Measurements from ENCODE around the gene CREBZF. TPM values are rescaled to one million over a fixed set of nuclear protein-coding genes. Genes with fewer than 3 reads are reported as not detected.
A peak's percentile ranks its signal among the peaks of the same experiment; 100 is the strongest.
"Not testable (repeated sequence)": the region's sequence is repeated elsewhere in the genome, so short reads cannot be mapped to it uniquely, and the experiment has no call there.

The CREBZF gene
- total RNA-seq, 1 experiment from 2014 or later, result 60.3 TPM

DNA sequence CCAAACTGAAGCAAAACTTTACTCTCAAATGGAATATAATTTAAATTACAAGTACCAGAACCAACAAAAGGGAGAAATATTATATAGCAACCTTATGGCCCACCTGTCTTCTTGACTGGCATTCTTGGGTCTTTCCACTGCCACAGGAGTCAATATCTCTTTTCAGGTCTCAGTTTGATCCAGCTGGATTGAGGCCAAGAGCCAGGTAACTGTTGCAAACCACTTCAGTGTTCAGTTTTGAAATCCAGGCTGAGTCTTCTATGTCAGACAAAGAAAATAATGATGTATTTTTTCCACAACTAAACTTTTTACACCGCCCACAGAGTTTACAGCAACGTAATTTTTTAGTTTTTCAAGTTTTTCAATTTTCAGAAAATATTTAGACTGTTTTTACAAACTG, 38.4 kb downstream of the CREBZF start:
- no TSS peak for BruUV-seq (replicated peaks)
- no peaks in the 10 kb centered on the region for H4K20me1 ChIP-seq (ENCODE audit: insufficient read depth)
- CTCF ChIA-PET, result no interaction called here
- POLR2A ChIA-PET (ENCODE audit: unreplicated experiment), result no interaction called here
- H3K9me3 ChIP-seq (ENCODE audit: insufficient read depth, low read depth), result no peaks in the 10 kb centered on the region
- no peak for DNase-seq
- intact Hi-C loops (cut with micrococcal nuclease; ENCODE audit: unreplicated experiment), result loop anchor here (10.0 kb wide), 1 partner anchor 218 kb away; no protein-coding TSS in a partner anchor
- H3K79me2 ChIP-seq (ENCODE audit: low read depth), result peaks cover 36% of the 10 kb centered on the region
- no peaks in the 10 kb centered on the region for H3K27me3 ChIP-seq (ENCODE audit: insufficient read depth, low read depth)
- peaks cover 29% of the 10 kb centered on the region for H3K4me1 ChIP-seq (replicated peaks; ENCODE audit: insufficient read depth)
- H2AFZ ChIP-seq, result peak overlapping the region; percentile 89; the same call in 1 of the 2 replicates
- peaks cover 6% of the 10 kb centered on the region; the same call in 1 of the 2 replicates for H3F3A ChIP-seq (ENCODE audit: insufficient read depth, low read depth)
- H3K27ac ChIP-seq, result peak overlapping the region; percentile 35; the same call in 1 of the 2 replicates
- peak overlapping the region; percentile 79; the same call in 1 of the 2 replicates for H3K4me3 ChIP-seq
- peak overlapping the region; percentile 84 for H3K4me2 ChIP-seq
- no peaks in the 10 kb centered on the region for H3K9me2 ChIP-seq (ENCODE audit: insufficient read depth)
- H3K36me3 ChIP-seq (ENCODE audit: low read depth), result peaks cover 6% of the 10 kb centered on the region
- TF ChIP-seq EZH2 (IDR thresholded peaks at IDR 0.05; ENCODE audit: low read depth), result no peak

DNA sequence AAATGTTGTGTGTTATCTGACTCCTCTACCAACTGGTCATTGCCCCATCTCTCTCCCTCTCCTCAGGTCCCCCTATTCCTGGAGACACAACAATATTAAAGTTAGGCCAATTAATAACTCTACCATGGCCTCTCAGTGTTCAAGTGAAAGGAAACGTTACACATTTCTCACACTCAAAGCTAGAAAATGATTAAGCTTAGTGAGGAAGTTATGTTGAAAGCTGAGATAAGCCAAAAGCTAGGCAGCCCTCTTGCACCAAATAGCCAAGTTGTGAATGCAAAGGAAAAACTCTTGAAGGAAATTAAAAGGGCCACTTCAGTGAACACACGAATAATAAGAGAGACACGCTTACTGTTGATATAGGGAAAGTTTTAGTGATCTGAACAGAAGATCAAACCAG, 44.7 kb downstream of the CREBZF start:
- Histone ChIP-seq H3K27me3 (ENCODE audit: insufficient read depth, low read depth) (no peaks in the 10 kb centered on the region), H3K4me1 (replicated peaks; ENCODE audit: insufficient read depth) (peaks cover under 1% of the 10 kb centered on the region; the same call in 1 of the 2 replicates), H3K9me3 (ENCODE audit: insufficient read depth, low read depth) (no peaks in the 10 kb centered on the region), H3K4me3 (no peak overlapping the region), H4K20me1 (ENCODE audit: insufficient read depth) (no peaks in the 10 kb centered on the region), H3F3A (ENCODE audit: insufficient read depth, low read depth) (no peaks in the 10 kb centered on the region), H3K4me2 (no peak overlapping the region), H3K36me3 (ENCODE audit: low read depth) (no peaks in the 10 kb centered on the region), H3K9me2 (ENCODE audit: insufficient read depth) (no peaks in the 10 kb centered on the region), H2AFZ (no peak overlapping the region), H3K79me2 (ENCODE audit: low read depth) (no peaks in the 10 kb centered on the region), H3K27ac (no peak overlapping the region)
- no peak for DNase-seq
- intact Hi-C loops (cut with micrococcal nuclease; ENCODE audit: unreplicated experiment), result loop anchor here (10.0 kb wide), 1 partner anchor 225 kb away; no protein-coding TSS in a partner anchor
- TF ChIP-seq, protein P1, sequence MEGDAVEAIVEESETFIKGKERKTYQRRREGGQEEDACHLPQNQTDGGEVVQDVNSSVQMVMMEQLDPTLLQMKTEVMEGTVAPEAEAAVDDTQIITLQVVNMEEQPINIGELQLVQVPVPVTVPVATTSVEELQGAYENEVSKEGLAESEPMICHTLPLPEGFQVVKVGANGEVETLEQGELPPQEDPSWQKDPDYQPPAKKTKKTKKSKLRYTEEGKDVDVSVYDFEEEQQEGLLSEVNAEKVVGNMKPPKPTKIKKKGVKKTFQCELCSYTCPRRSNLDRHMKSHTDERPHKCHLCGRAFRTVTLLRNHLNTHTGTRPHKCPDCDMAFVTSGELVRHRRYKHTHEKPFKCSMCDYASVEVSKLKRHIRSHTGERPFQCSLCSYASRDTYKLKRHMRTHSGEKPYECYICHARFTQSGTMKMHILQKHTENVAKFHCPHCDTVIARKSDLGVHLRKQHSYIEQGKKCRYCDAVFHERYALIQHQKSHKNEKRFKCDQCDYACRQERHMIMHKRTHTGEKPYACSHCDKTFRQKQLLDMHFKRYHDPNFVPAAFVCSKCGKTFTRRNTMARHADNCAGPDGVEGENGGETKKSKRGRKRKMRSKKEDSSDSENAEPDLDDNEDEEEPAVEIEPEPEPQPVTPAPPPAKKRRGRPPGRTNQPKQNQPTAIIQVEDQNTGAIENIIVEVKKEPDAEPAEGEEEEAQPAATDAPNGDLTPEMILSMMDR (conservative IDR thresholded peaks at IDR 0.05), result no peak
- no peak for TF ChIP-seq EZH2 (IDR thresholded peaks at IDR 0.05; ENCODE audit: low read depth)
- BruUV-seq (replicated peaks), result no TSS peak
- POLR2A ChIA-PET (ENCODE audit: unreplicated experiment), result no interaction called here
- CTCF ChIA-PET, result no interaction called here

DNA sequence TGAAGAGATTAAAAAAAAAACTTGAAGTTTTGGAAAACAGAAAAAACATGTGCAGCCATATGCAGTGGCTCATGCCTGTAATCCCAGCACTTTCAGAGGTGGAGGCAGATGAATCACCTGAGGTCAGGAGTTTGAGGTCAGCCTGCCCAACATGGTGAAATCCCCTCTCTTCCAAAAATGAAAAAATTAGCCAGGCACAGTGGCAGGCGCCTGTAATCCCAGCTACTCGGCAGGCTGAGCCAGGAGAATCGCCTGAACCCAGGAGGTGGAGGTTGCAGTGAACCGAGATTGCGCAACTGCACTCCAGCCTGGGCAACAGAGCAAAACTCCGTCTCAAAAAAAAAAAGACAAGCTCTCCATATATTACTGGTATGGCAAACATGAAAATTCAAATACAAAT, 45.4 kb downstream of the CREBZF start:
- H3K9me3 ChIP-seq (ENCODE audit: insufficient read depth, low read depth), result no peaks in the 10 kb centered on the region
- DNase-seq, result no peak
- no peaks in the 10 kb centered on the region for H3K9me2 ChIP-seq (ENCODE audit: insufficient read depth)
- H3K4me1 ChIP-seq (replicated peaks; ENCODE audit: insufficient read depth), result no peaks in the 10 kb centered on the region
- H3F3A ChIP-seq (ENCODE audit: insufficient read depth, low read depth), result no peaks in the 10 kb centered on the region
- H2AFZ ChIP-seq, result no peak overlapping the region
- no peaks in the 10 kb centered on the region for H3K79me2 ChIP-seq (ENCODE audit: low read depth)
- ChIA-PET POLR2A (ENCODE audit: unreplicated experiment) (no interaction called here), CTCF (no interaction called here)
- no peaks in the 10 kb centered on the region for H4K20me1 ChIP-seq (ENCODE audit: insufficient read depth)
- H3K4me3 ChIP-seq, result no peak overlapping the region
- H3K27ac ChIP-seq, result no peak overlapping the region
- H3K27me3 ChIP-seq (ENCODE audit: insufficient read depth, low read depth), result no peaks in the 10 kb centered on the region
- no peak for TF ChIP-seq EZH2 (IDR thresholded peaks at IDR 0.05; ENCODE audit: low read depth)
- TF ChIP-seq, protein P1 (conservative IDR thresholded peaks at IDR 0.05), result no peak
- H3K36me3 ChIP-seq (ENCODE audit: low read depth), result no peaks in the 10 kb centered on the region
- no TSS peak for BruUV-seq (replicated peaks)
- H3K4me2 ChIP-seq, result no peak overlapping the region
- intact Hi-C loops (cut with micrococcal nuclease; ENCODE audit: unreplicated experiment), result no loop called here

DNA sequence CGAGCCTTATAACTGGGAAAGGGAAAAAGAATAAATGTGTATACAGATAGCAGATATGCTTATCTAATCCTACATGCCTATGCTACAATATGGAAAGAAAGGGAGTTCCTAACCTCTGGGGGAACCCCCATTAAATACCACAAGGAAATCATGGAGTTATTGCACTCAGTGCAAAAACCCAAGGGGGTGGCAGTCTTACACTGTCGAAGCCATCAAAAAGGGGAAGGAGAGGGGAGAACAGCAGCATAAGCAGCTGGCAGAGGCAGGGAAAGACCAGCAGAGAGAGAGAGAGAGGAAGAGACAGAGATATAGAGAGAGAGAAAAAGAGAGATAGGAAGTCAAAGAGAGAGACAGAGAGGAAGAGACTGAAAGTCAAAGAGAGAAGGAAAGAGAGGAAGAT, 53.3 kb downstream of the CREBZF start:
- POLR2A ChIA-PET (ENCODE audit: unreplicated experiment); H3K4me1 ChIP-seq (replicated peaks; ENCODE audit: insufficient read depth); H3K27ac ChIP-seq; H3K9me2 ChIP-seq (ENCODE audit: insufficient read depth); H2AFZ ChIP-seq; H3K79me2 ChIP-seq (ENCODE audit: low read depth); intact Hi-C loops (cut with micrococcal nuclease; ENCODE audit: unreplicated experiment); H3K4me2 ChIP-seq; BruUV-seq (replicated peaks); H3K4me3 ChIP-seq; H4K20me1 ChIP-seq (ENCODE audit: insufficient read depth); H3F3A ChIP-seq (ENCODE audit: insufficient read depth, low read depth); H3K27me3 ChIP-seq (ENCODE audit: insufficient read depth, low read depth); H3K9me3 ChIP-seq (ENCODE audit: insufficient read depth, low read depth); H3K36me3 ChIP-seq (ENCODE audit: low read depth); DNase-seq; CTCF ChIA-PET: not testable (repeated sequence)

Other genes starting within 250 kb of the CREBZF start
- gene DLG2, start 37.8 kb downstream of the CREBZF start, total RNA-seq (2021), result 4.4 and 6.4 TPM in 2 replicates
- 32.6 and 38.1 TPM in 2 replicates for gene TMEM126B, start 36.5 kb downstream of the CREBZF start, total RNA-seq (2021)
- gene TMEM126A, start 17.2 kb downstream of the CREBZF start, total RNA-seq (2021), result 17.7 and 26.3 TPM in 2 replicates
- 0.28 and 0.50 TPM in 2 replicates for gene CCDC89, start 21.1 kb upstream of the CREBZF start, total RNA-seq (2021)
- gene SYTL2, start 146.0 kb upstream of the CREBZF start, total RNA-seq (2021), result 13.3 and 16.0 TPM in 2 replicates
- not detected in 2 replicates for gene CCDC83, start 190.3 kb upstream of the CREBZF start, total RNA-seq (2021)